ENCODE results near the gene LRRC10B. TPM values are rescaled to one million over a fixed set of nuclear protein-coding genes. Genes with fewer than 3 reads are reported as not detected.
"Not testable (repeated sequence)": the region's sequence is repeated elsewhere in the genome, so short reads cannot be mapped to it uniquely, and the experiment has no call there.

The LRRC10B gene
- total RNA-seq = 0.49 TPM

- DNase-seq = no peak
These were observed at the start of gene LRRC10B for GRCh38 chr11:61507962-61508861. LRRC10B (plus strand) TSS chr11:61508749; CDS start chr11:61508999, 250 bp downstream.

- DNase-seq = no peak
These were observed 48.1 kb upstream of the LRRC10B start for GRCh38 chr11:61460474-61460881.

GRCh38 chr11:61460986-61461385, 47.6 kb upstream of the LRRC10B start:
- DNase-seq = no peak

DNA sequence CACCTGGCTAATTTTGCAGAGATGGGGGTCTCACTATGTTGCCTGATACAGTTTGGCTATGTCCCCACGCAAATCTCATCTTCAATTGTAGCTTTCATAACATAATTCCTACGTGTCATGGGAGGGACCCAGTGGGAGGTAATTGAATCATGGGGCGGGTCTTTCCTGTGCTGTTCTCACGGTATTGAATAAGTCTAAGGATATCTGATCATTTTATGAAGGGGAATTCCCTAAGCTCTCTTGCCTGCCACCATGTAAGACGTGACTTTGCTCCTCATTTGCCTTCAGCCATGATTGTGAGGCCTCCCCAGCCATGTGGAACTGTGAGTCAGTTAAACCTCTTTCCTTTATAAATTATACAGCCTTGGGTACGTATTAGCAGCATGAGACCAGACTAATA, 40.9 kb upstream of the LRRC10B start:
- not testable (repeated sequence) for DNase-seq

- DNase-seq = no peak
These were observed 40.5 kb upstream of the LRRC10B start for GRCh38 chr11:61468002-61468401.

DNA sequence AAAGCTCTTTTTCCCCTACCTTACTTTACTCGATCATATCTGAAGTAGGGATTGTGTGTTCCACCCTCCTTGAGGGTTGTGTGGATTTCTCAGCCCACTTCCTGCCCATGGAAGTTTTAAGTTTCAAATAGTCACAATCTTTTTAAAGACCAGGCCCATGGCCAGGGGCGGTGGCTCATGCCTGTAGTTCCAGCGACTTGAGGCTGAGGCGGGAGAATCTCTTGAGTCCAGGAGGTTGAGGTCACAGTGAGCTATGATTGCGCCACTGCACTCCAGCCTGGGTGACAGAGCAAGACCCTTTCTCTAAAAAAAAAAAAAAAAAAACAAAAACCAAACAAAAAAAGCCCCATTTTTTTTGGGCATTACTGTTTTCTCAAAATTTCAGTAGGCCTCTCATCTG, 36.3 kb upstream of the LRRC10B start:
- no peak for DNase-seq

GRCh38 chr11:61472868-61473267, 35.7 kb upstream of the LRRC10B start:
- DNase-seq = peak; percentile 33

DNA sequence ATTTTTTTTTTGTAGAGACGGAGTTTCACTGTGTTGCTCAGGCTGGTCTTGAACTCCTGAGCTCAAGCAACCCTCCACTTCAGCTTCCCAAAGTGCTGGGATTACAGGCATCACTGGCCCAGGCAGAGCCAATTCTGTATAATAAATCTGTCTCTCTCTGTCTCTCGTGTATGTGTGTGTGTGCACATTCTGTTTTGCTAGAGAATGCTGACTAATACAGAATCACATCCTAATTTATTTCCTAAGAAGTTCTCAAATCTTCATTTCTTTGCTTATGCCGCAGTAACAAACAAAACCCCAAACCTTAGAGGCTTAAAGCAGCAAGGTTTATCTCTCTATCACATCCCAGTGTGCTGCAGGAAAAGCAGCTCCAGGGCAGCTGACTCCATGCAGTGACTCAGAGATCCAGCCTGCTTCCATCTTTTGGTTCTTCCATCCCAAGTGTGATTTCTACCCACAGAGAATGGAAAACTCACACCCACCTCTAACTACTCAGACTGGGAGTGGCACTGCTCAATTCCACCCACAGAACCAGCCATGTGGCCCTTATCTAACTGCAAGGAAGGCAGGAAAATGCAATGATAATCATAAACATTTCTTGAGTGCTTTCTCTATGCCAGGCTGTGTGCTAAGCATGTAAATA, 35.1 kb upstream of the LRRC10B start:
- no peak for DNase-seq

DNA sequence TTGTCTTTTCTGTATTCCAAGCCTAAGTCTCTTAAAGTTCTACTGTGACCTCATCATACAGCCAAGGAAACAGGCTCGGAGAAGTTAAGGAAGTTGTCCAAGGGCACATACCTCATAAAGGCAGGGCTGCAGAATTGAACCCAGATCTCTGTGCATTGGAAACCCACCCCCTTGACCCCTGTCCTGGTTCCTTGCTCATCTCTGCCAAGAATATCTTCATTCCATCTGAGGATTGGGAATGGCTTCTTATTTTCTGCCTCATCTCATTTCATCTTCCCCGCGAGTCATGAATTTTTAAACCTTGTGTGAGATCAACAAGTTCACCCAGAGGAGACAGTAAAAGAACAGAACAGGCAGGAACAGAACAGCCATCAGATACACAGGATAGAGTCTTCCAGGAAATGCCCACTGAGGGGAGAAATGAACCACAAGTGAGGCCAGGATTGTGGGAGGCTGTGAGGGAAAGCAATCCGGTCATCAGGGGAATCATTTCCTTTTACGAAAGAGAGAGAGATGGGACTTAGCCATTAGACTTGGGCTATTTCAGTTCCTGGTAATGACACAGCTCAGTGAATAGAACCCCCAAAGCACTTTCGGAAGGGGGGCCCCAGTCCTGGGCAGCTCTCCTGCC, 34.4 kb upstream of the LRRC10B start:
- peak; percentile 35 for DNase-seq

GRCh38 chr11:61475433-61475832, 33.1 kb upstream of the LRRC10B start:
- DNase-seq = no peak

DNA sequence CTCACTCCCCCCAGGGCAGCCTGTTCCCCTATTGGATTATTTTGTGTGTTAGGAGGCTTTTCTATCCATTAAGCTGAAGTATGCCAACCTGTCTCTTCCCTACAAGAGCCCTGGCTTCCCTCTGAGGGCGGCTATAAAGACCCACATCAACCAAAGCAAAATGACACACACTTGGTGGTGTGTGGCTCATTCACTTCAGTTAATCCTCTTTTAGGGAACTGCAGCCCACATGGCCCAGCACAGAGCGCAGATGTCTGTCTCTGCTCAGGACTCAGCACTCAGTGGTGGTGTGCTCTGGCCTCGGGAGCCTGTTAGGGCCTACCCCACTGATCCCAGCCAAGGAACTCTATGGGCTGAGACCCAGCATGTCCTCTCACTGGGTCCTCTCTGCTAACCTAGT, 32.2 kb upstream of the LRRC10B start:
- no peak for DNase-seq

- no peak for DNase-seq
These were observed 31.4 kb upstream of the LRRC10B start for GRCh38 chr11:61477126-61477525.

GRCh38 chr11:61477727-61478148, 30.8 kb upstream of the LRRC10B start:
- no peak for DNase-seq

GRCh38 chr11:61479360-61480058, 29.0 kb upstream of the LRRC10B start:
- DNase-seq = not testable (repeated sequence)

DNA sequence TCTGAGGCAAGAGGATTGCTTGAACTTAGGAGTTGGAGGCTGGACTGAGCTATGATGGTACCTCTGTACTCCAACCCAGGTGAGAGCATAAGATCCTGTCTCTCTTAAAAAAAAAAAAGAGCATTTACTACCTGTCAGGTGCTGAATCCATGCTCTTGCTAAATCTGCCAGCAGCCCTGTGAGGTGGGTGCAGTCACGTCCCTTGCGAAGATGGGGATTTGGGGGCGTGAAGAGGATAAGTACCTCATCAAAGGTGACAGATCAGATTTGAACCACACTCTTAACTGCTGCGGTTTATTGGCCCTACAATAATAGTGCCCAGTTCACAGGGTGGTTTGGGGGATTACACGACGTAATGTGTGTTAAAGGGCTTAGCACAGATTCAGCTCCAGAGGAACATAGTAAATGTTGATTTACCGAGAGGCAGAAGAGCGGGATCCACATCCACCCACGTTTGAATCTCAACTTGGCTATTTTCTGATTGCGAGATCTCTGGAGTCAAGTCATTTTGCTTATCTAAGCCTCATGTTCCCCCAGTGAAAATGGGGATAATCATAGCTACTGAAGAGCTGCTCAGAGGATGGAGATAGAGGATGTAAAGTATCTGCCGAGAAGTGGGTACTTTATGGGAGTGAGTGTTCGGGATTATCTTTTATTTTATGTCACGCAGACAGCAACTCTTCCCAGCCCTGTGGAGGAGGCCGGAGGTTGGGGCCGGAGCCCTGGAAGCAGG, 28.1 kb upstream of the LRRC10B start:
- DNase-seq = no peak

- peak; percentile 11 for DNase-seq
These were observed 27.6 kb upstream of the LRRC10B start for GRCh38 chr11:61480994-61481335.

DNA sequence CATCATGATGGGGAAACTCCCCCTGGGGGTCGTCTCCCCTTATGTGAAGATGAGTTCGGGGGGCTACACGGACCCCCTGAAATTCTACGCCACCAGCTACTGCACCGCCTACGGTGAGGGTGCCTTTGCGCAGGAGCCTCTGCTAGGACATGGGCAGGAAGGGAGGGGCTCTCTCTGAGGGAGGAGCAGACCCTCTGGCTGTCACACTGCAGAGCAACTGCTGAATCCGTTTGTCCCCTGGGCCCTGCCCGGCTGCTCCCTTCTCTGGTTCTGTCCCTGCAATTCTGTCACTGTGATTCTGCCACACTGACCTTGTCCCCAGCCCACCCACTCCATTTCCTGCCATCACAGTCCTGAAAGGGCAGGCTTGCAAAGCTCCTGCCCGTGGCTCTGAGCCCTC, 26.7 kb upstream of the LRRC10B start:
- no peak for DNase-seq

DNA sequence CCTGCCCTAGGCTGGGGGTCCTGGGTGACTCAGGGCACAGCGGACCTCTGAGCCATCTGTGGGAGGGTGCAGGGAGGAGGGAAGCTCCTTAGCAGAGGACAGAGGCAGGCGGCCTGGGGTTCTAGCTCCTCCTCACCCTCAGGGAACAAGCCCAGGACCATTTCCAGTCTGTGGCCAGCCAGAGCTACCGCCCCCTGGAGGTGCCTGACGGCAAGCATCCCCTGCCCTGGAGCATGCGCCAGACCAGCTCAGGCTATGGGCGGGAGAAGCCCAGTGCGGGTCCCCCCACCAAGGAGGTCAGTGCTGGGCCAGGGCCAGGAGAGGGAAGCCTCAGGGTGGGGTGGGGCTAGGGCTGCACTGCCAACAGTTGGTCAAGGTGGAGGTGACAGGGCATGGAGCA, 26.0 kb upstream of the LRRC10B start:
- no peak for DNase-seq

DNA sequence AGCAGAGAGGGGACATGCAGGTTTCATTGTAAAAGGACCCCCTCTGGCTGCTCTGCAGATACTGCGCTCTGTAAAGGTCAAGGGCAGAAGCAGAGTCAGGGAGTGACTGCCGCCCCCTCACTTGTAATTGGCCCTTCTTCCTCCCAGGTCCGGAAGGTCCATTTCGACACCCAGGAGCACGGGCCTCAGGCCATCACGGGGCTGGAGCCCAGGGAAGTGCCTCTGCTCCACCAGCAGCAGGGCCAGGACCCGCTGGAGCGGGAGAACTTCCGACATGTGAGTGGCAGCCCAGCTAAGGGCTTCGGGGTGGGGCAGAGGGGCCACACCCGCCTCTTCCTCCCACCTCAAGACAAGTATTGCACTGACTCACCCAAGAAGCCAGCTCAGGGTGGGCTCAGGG, 24.0 kb upstream of the LRRC10B start:
- DNase-seq = no peak

DNA sequence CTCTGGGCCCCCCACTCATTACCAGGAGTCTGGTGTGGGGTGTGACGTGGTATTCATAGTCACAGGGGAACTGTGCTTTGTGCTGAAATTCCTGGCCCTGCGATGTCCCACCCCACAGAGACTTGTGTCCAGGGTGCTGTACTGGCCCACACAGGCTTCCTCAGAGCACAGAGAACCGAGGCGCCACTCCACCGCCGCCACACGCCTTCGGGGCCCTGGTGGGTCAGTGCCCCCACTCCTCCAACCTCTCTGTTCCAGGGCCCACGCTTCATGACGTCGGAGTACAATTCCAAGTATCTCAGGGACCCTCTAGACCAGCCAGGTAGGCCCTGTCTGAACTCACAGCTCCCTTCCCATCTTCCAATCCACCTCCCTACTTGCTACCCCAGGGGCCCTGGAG, 23.5 kb upstream of the LRRC10B start:
- DNase-seq = no peak

GRCh38 chr11:61486011-61486620, 22.4 kb upstream of the LRRC10B start:
- no peak for DNase-seq

DNA sequence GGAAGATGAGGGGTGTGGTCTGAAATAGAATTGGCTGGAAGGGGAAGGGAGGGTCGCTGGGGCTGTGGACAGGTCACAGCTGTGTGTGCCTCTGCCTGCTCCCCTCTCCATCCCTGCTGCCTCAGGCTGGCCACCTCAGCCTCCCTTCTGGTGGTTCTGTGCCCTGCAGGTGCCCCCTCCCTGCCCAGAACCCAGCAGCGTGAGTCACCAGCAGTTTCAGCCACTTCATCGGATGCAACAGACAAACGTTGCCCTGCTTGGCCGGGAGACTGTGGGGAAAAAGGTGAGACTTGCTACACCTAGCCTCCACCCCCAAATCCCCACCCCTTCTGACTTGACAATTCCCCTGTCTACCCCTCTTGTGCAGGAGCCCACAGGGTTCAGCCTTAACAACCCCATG, 21.8 kb upstream of the LRRC10B start:
- DNase-seq = no peak

All from skin of body (tissue), 2 donors.